ENCODE data around the gene NPDC1.

DNA sequence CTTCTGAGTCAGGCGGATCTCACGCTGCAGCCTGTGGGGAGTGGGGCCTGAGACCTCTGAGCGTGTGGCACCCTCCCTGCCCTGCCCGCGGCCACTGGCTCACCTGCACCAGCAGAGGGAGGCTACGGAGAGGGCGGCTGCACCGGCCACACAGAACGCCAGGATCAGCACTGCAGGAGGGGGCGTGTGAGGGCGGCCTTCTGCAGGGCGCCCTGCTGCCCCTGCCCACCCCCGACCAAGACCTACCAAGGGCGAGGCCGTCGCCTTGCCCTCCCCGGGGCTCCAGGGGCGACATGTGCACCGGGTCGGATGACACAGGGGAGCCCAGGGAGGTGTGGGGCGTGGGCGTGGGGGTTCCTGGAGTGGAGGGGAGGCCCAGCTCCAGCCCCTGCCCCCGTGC is 5.4 kb downstream of the NPDC1 start:
- TF ChIP-seq POLR2A (IDR thresholded peaks at IDR 0.05; ENCODE audit: low read depth) = no peak
- TF ChIP-seq, protein P1, sequence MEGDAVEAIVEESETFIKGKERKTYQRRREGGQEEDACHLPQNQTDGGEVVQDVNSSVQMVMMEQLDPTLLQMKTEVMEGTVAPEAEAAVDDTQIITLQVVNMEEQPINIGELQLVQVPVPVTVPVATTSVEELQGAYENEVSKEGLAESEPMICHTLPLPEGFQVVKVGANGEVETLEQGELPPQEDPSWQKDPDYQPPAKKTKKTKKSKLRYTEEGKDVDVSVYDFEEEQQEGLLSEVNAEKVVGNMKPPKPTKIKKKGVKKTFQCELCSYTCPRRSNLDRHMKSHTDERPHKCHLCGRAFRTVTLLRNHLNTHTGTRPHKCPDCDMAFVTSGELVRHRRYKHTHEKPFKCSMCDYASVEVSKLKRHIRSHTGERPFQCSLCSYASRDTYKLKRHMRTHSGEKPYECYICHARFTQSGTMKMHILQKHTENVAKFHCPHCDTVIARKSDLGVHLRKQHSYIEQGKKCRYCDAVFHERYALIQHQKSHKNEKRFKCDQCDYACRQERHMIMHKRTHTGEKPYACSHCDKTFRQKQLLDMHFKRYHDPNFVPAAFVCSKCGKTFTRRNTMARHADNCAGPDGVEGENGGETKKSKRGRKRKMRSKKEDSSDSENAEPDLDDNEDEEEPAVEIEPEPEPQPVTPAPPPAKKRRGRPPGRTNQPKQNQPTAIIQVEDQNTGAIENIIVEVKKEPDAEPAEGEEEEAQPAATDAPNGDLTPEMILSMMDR (IDR thresholded peaks at IDR 0.05) = no peak
- TF ChIP-seq POLR2AphosphoS5 (IDR thresholded peaks at IDR 0.05) = no peak
- no peak for TF ChIP-seq EP300 (IDR thresholded peaks at IDR 0.05)
